Smooth muscle cell (in vitro differentiated cells): ENCODE results near the gene LRSAM1. TPM values are rescaled to one million over a fixed set of nuclear protein-coding genes. Genes with fewer than 3 reads are reported as not detected.
A peak's percentile ranks its signal among the peaks of the same experiment; 100 is the strongest.
"Not testable (repeated sequence)": the region's sequence is repeated elsewhere in the genome, so short reads cannot be mapped to it uniquely, and the experiment has no call there.

Experiments used
- DNase-seq: peaks from one replicate; lab custom pipeline; 2025; ENCODE audit not compliant: unreplicated experiment; lab: John Stamatoyannopoulos, UW
- H2AFZ ChIP-seq: fragments of 200-600 bp; sonication (generic); 2 replicates; pipeline ENCODE4 v1.6.0; 2016; ENCODE audit warnings: antibody characterized with exemption, low read depth, mild to moderate bottlenecking
- H3F3A ChIP-seq: fragments of 200-600 bp; sonication (generic); 2 replicates; pipeline ENCODE4 v1.6.0; 2017; ENCODE audit warnings: antibody characterized with exemption, low read depth
- H3K27ac ChIP-seq: fragments of 200-600 bp; sonication (generic); 2 replicates; pipeline ENCODE4 v1.5.1; 2016; ENCODE audit warnings: low read depth, mild to moderate bottlenecking
- H3K27me3 ChIP-seq: fragments of 200-600 bp; sonication (generic); 2 replicates; pipeline ENCODE4 v1.6.1; 2016; ENCODE audit warnings: low read depth, mild to moderate bottlenecking
- H3K36me3 ChIP-seq: fragments of 200-600 bp; sonication (generic); 2 replicates; pipeline ENCODE4 v1.5.1; 2016; ENCODE audit warnings: low read depth
- H3K4me1 ChIP-seq: fragments of 200-600 bp; sonication (generic); 2 replicates; pipeline ENCODE4 v1.5.1; 2016; ENCODE audit warnings: low read depth
- H3K4me2 ChIP-seq: fragments of 200-600 bp; sonication (generic); 2 replicates; pipeline ENCODE4 v1.6.0; 2016; ENCODE audit warnings: mild to moderate bottlenecking
- H3K4me3 ChIP-seq: fragments of 200-600 bp; sonication (generic); 2 replicates; pipeline ENCODE4 v1.5.1; 2016; ENCODE audit warnings: mild to moderate bottlenecking
- H3K79me2 ChIP-seq: fragments of 200-600 bp; sonication (generic); 2 replicates; pipeline ENCODE4 v1.6.0; 2016; ENCODE audit warnings: low read depth, mild to moderate bottlenecking
- H3K9ac ChIP-seq: fragments of 200-600 bp; sonication (generic); 2 replicates; pipeline ENCODE4 v1.6.0; 2016; ENCODE audit warnings: low read depth
- H3K9me3 ChIP-seq: fragments of 200-600 bp; sonication (generic); replicated peaks from 2 replicates; pipeline ENCODE4 v1.5.1; 2016; ENCODE audit warnings: low read depth
- H4K20me1 ChIP-seq: fragments of 200-600 bp; sonication (generic); 2 replicates; pipeline ENCODE4 v1.6.0; 2016; ENCODE audit warnings: low read depth
- WGBS: methylation state at CpG from one replicate; pipeline ENCODE4 v1.1.7; 2016; ENCODE audit warnings: low lambda C conversion rate; 5-methylcytosine and 5-hydroxymethylcytosine counted together
- polyA plus RNA-seq: library from polyadenylated mRNA; unstranded; fragments of >200 nt; fragmentation: Nextera tagmentation; extraction: Ambion mirVana; gene quantifications from 2 replicates; pipeline ENCODE4 v1.2.1, GENCODE V29; 2016
- total RNA-seq: library from RNA; depleted of rRNA; stranded (reverse); fragments of >200 nt; gene quantifications from 2 replicates; pipeline ENCODE4 v1.2.3, GENCODE V29; 2014
- TF ChIP-seq, protein P1 (sequence below): fragments of 200-600 bp; sonication (generic); IDR thresholded peaks from 2 replicates; pipeline ENCODE4 v1.5.1; 2017; ENCODE audit warnings: borderline replicate concordance, mild to moderate bottlenecking, antibody characterized with exemption; ENCODE audit not compliant: insufficient read depth, poor library complexity, severe bottlenecking

The LRSAM1 gene
- total and polyA plus RNA-seq, 2 experiments from 2014 or later: 10.5 to 27.0 TPM

DNA sequence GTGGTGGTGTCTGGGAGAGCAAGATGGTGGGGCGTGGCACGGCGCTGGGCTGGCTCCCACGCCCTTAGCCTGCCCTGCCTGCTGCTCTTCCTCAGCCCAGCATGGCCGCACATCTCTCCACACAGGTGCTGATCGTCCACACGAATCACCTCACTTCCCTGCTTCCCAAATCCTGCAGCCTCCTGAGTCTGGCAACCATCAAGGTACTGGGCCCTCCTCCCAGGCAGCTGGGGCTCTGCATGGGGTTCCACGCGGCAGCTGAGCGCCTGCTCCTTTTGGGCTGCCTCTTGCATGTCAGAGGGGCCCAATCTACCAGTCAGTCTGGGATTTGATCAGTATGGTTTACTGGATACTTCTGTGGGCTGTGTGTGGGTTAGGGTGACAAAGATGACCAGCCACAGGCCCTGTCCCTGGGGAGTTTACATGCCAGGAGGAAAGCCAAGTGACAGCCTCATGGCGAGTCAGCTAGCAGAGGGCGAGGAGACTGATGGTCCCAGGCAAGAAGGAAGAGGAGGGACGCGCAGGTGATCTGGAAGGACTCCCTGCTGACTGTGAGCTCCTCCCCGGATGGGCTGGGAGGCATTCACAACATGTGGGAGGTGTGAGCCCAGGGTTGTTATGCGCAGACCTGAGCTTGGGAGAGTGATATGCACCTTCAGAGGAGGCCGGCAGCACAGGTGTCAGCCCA is 6.0 kb downstream of the LRSAM1 start:
- no peak for DNase-seq
- Histone ChIP-seq H4K20me1 (peaks cover 2% of the 10 kb centered on the region), H3K9ac (no peak overlapping the region), H3K4me1 (no peaks in the 10 kb centered on the region), H3K27ac (no peak overlapping the region), H3K4me3 (no peak overlapping the region), H2AFZ (no peak overlapping the region), H3K9me3 (no peaks in the 10 kb centered on the region), H3K27me3 (no peaks in the 10 kb centered on the region), H3K4me2 (no peak overlapping the region), H3K79me2 (no peaks in the 10 kb centered on the region), H3F3A (no peaks in the 10 kb centered on the region), H3K36me3 (peaks cover 3% of the 10 kb centered on the region)
- TF ChIP-seq, protein P1, sequence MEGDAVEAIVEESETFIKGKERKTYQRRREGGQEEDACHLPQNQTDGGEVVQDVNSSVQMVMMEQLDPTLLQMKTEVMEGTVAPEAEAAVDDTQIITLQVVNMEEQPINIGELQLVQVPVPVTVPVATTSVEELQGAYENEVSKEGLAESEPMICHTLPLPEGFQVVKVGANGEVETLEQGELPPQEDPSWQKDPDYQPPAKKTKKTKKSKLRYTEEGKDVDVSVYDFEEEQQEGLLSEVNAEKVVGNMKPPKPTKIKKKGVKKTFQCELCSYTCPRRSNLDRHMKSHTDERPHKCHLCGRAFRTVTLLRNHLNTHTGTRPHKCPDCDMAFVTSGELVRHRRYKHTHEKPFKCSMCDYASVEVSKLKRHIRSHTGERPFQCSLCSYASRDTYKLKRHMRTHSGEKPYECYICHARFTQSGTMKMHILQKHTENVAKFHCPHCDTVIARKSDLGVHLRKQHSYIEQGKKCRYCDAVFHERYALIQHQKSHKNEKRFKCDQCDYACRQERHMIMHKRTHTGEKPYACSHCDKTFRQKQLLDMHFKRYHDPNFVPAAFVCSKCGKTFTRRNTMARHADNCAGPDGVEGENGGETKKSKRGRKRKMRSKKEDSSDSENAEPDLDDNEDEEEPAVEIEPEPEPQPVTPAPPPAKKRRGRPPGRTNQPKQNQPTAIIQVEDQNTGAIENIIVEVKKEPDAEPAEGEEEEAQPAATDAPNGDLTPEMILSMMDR: no peak
- WGBS: 90% methylated on average over 17 of the region's 17 CpGs

DNA sequence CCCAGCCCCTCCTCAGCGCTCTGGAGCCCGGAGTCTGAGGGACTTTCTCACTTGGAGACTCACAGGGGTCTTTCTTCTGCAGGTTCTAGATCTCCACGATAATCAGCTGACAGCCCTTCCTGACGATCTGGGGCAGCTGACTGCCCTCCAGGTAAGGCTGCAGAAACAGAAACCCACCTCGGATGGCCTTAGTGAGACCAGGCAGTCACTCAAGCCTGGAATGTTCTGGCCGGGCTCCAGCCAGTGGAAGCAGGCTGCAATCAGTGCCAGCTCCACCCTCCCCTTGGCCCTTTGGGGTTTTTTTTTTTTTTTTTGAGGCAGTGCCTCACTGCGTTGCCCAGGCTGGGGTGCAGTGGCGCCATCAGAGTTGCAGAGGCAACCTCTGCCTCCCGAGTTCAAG is 7.6 kb downstream of the LRSAM1 start:
- WGBS: 98% methylated on average over 9 of the region's 9 CpGs

DNA sequence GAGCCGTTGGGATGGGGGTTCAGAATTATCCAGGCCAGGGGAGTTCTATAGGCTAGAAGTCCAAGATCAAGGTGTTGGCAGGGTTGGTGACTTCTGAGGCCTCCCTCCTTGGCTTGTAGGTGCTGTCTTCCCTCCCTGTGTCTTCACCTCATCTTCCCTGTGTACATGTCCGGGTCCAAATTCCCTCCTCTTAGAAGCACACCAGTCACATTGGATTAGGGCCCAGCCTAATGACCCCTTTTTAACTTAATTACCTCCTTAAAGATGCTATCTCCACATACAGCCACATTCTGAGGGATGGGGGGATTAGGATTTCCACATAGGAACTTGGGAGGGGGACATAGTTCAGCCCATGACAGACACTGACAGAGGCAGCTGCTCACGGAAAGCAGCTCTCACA is 12.1 kb downstream of the LRSAM1 start:
- Histone ChIP-seq H3K4me1 (peaks cover 6% of the 10 kb centered on the region), H3F3A (no peaks in the 10 kb centered on the region), H3K79me2 (no peaks in the 10 kb centered on the region), H3K9me3 (no peaks in the 10 kb centered on the region), H2AFZ (no peak overlapping the region), H3K36me3 (peaks cover 3% of the 10 kb centered on the region), H3K4me2 (peak overlapping the region; percentile 61), H4K20me1 (peaks cover 4% of the 10 kb centered on the region), H3K9ac (peak overlapping the region; percentile 54), H3K4me3 (no peak overlapping the region), H3K27me3 (no peaks in the 10 kb centered on the region), H3K27ac (peak overlapping the region; percentile 83)
- TF ChIP-seq, protein P1: no peak
- WGBS: 62% methylated on average over 3 of the region's 3 CpGs
- no peak for DNase-seq

More for the DNA sequence above, 7.6 kb downstream of the LRSAM1 start:
- H3K27me3 ChIP-seq: no peaks in the 10 kb centered on the region
- no peak overlapping the region for H3K27ac ChIP-seq
- H3K9ac ChIP-seq: no peak overlapping the region
- H3K79me2 ChIP-seq: no peaks in the 10 kb centered on the region
- H3K9me3 ChIP-seq: no peaks in the 10 kb centered on the region
- H3K4me3 ChIP-seq: no peak overlapping the region
- H4K20me1 ChIP-seq: peaks cover 4% of the 10 kb centered on the region
- TF ChIP-seq, protein P1: no peak
- DNase-seq: no peak
- H3K36me3 ChIP-seq: peaks cover 3% of the 10 kb centered on the region
- peaks cover 6% of the 10 kb centered on the region for H3K4me1 ChIP-seq
- no peak overlapping the region for H3K4me2 ChIP-seq
- no peak overlapping the region for H2AFZ ChIP-seq
- H3F3A ChIP-seq: no peaks in the 10 kb centered on the region

DNA sequence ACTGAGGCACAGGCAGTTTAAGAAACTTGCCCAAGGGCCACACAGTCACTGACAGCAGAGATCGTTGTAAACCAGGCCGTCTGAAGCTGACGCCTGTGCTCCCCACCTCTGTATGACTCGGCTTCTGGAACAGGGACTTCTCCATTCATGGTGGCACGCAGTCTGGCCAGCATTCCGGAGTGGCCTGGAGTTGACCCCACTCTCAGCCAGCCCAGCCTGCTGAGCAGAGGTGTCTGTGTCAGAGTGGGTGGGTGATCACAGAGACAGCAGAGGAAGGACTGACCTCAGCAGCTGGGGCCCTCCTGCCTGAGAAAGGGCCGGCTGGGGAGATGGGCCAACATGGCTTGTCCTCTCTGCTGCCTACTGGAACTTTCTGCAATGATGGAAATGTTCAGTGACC is 12.6 kb downstream of the LRSAM1 start:
- peak overlapping the region; percentile 61 for H3K4me2 ChIP-seq
- H3K4me3 ChIP-seq: no peak overlapping the region
- no peaks in the 10 kb centered on the region for H3K79me2 ChIP-seq
- peaks cover 6% of the 10 kb centered on the region for H3K4me1 ChIP-seq
- TF ChIP-seq, protein P1: no peak
- H4K20me1 ChIP-seq: peaks cover 4% of the 10 kb centered on the region
- H3K9ac ChIP-seq: peak overlapping the region; percentile 54
- H3K27me3 ChIP-seq: no peaks in the 10 kb centered on the region
- no peak for DNase-seq
- peaks cover 3% of the 10 kb centered on the region for H3K36me3 ChIP-seq
- WGBS: 18% methylated on average over 7 of the region's 7 CpGs
- peak overlapping the region; percentile 83 for H3K27ac ChIP-seq
- no peak overlapping the region for H2AFZ ChIP-seq
- H3K9me3 ChIP-seq: no peaks in the 10 kb centered on the region
- H3F3A ChIP-seq: no peaks in the 10 kb centered on the region

DNA sequence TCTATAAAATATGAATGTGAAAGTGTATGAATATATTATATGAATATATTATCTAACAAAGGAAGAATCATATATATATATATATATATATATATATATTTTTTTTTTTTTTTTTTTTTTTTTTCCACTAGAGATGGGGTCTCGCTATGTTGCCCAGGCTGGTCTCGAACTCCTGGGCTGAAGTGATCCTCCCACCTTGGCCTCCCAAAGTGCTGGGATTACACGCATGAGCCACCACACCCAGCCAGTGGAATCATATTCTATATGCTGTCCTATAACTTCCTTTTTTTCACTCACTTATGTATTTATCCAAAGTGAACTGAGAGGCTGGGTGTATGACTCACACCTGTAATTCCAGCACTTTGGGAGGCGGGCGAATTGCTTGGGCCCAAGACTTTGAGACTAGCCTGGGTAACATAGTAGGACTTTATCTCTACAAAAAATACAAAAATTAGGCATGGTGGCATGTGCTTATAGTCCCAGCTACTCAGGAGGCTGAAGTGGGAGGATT is 15.2 kb downstream of the LRSAM1 start:
- H3K4me1 ChIP-seq, H3K36me3 ChIP-seq, H4K20me1 ChIP-seq, H3F3A ChIP-seq, H2AFZ ChIP-seq, H3K4me3 ChIP-seq, H3K9me3 ChIP-seq, H3K79me2 ChIP-seq, H3K9ac ChIP-seq, H3K27ac ChIP-seq, DNase-seq, H3K27me3 ChIP-seq, H3K4me2 ChIP-seq: not testable (repeated sequence)
- WGBS: 92% methylated on average over 5 of the region's 5 CpGs
